CD4-positive, alpha-beta T cell (primary cell): ENCODE results near the gene CDKAL1. TPM values are rescaled to one million over a fixed set of nuclear protein-coding genes. Genes with fewer than 3 reads are reported as not detected.

Experiments
- ATAC-seq: fragments of 200-7000 bp; cut with Tn5 transposase; one replicate; pipeline ENCODE4 v1.10.0; 2022; ENCODE audit warnings: mild to moderate bottlenecking; ENCODE audit not compliant: poor library complexity
- CTCF ChIA-PET: fragments of 350-600 bp; sonication (Branson Sonifier 250); formaldehyde crosslinking; loops from one replicate; lab custom pipeline; 2021; ENCODE audit warnings: antibody characterized with exemption, inconsistent platforms; lab: Charles Lee
- POLR2A ChIA-PET: fragments of 350-600 bp; sonication (Branson Sonifier 250); formaldehyde crosslinking; loops from one replicate; lab custom pipeline; 2021; ENCODE audit warnings: antibody characterized with exemption, inconsistent platforms; lab: Charles Lee
- DNase-seq, 14 experiments: peaks; one replicate each; pipeline ENCODE4 v3.0.0-alpha.2; 2013 to 2020; ENCODE audit warnings: mixed read lengths in 2 of 14
- H3K27ac ChIP-seq, 2 donors: one replicate each; pipeline versions ENCODE4 v1.5.1 to v1.7.0; 2013; ENCODE audit warnings: low read length in 2 of 2, low read depth in 1 of 2, mild to moderate bottlenecking in 1 of 2
- H3K27me3 ChIP-seq, 2 experiments: 1 replicate in 1 of 2; 2 replicates in 1 of 2; pipeline versions ENCODE4 v1.6.1 to v1.7.0; 2013; ENCODE audit warnings: low read length in 2 of 2, control low read depth in 1 of 2, mild to moderate bottlenecking in 1 of 2, moderate library complexity in 1 of 2; ENCODE audit not compliant: insufficient read depth in 2 of 2, control insufficient read depth in 1 of 2
- H3K36me3 ChIP-seq: one replicate; pipeline ENCODE4 v1.6.1; 2013; ENCODE audit warnings: low read length, control low read depth; ENCODE audit not compliant: insufficient read depth
- H3K4me1 ChIP-seq: one replicate; pipeline ENCODE4 v1.6.1; 2013; ENCODE audit warnings: low read length, control low read depth; ENCODE audit not compliant: insufficient read depth
- H3K4me3 ChIP-seq: one replicate; pipeline ENCODE4 v1.5.1; 2013; ENCODE audit warnings: mild to moderate bottlenecking, low read length, moderate library complexity
- H3K9me3 ChIP-seq, 2 experiments: 1 replicate in 1 of 2; 2 replicates in 1 of 2; pipeline versions ENCODE4 v1.6.1 to v1.7.0; 2013; ENCODE audit warnings: low read length in 2 of 2, mild to moderate bottlenecking in 2 of 2, control low read depth in 1 of 2, moderate library complexity in 1 of 2; ENCODE audit not compliant: control insufficient read depth in 1 of 2, insufficient read depth in 1 of 2
- H3K27ac Mint-ChIP-seq: one replicate; pipeline ENCODE4 v1.8.0; 2020; ENCODE audit warnings: mixed read lengths
- H3K27me3 Mint-ChIP-seq: one replicate; pipeline ENCODE4 v1.8.0; 2021; ENCODE audit warnings: mixed read lengths
- H3K36me3 Mint-ChIP-seq: one replicate; pipeline ENCODE4 v1.8.0; 2021; ENCODE audit warnings: low read depth, mixed read lengths
- H3K4me1 Mint-ChIP-seq: one replicate; pipeline ENCODE4 v1.8.0; 2021; ENCODE audit warnings: low read depth, mixed read lengths
- H3K4me3 Mint-ChIP-seq: one replicate; pipeline ENCODE4 v1.8.0; 2020; ENCODE audit warnings: mild to moderate bottlenecking, mixed read lengths
- H3K9me3 Mint-ChIP-seq: one replicate; pipeline ENCODE4 v1.8.0; 2020; ENCODE audit warnings: mixed read lengths
- CTCF ChIP-seq: fragments of 200-600 bp; IDR thresholded peaks from one replicate; pipeline ENCODE4 v1.8.0; 2022; ENCODE audit warnings: antibody characterized with exemption, mild to moderate bottlenecking
- intact Hi-C, 2 experiments: fragments of 100-400 bp; cut with DNase I in 1 of 2; cut with micrococcal nuclease in 1 of 2; formaldehyde crosslinking; loops; one replicate each; pipeline versions ENCODE4 v1.15.1 to v1.9.0; 2023 to 2025; cut with DNase I, micrococcal nuclease
- total RNA-seq, 174 experiments: library from RNA in 2 of 174; stranded (reverse) in 2 of 174; gene quantifications; one replicate each; pipeline ENCODE4 v1.2.3 and lab custom pipeline; 2021 to 2026

CDKAL1 gene
- total RNA-seq, 2 experiments from 2014 or later = 21.3 to 23.9 TPM

GRCh38 chr6:21098744-21099143 is 564.5 kb downstream of the CDKAL1 start:
- H3K36me3 Mint-ChIP-seq = peaks cover 54% of the 10 kb centered on the region
- H3K9me3 ChIP-seq = no peaks in the 10 kb centered on the region

GRCh38 chr6:21099338-21100314 is 565.4 kb downstream of the CDKAL1 start:
- no peak overlapping the region for H3K27ac Mint-ChIP-seq
- no peaks in the 10 kb centered on the region for H3K27me3 ChIP-seq
- no peak overlapping the region for H3K4me3 ChIP-seq
- ATAC-seq = no peak
- intact Hi-C loops = no loop called here
- no peaks in the 10 kb centered on the region for H3K4me1 ChIP-seq
- H3K36me3 Mint-ChIP-seq = peaks cover 52% of the 10 kb centered on the region
- no peak overlapping the region for H3K4me3 Mint-ChIP-seq
- H3K9me3 ChIP-seq = no peaks in the 10 kb centered on the region
- no peaks in the 10 kb centered on the region for H3K9me3 Mint-ChIP-seq
- H3K27ac ChIP-seq = no peak overlapping the region
- H3K4me1 Mint-ChIP-seq = peaks cover 32% of the 10 kb centered on the region
- TF ChIP-seq CTCF = no peak
- POLR2A ChIA-PET = no interaction called here
- no peaks in the 10 kb centered on the region for H3K27me3 Mint-ChIP-seq
- H3K36me3 ChIP-seq = no peaks in the 10 kb centered on the region
- CTCF ChIA-PET = no interaction called here
- DNase-seq = no peak

More at GRCh38 chr6:21098744-21099143, 564.5 kb downstream of the CDKAL1 start:
- no peaks in the 10 kb centered on the region for H3K27me3 Mint-ChIP-seq
- ChIA-PET CTCF (interaction anchor here (1.1 kb wide), 1 partner anchor 217 kb away, joined by 3 read pairs; no protein-coding TSS in a partner anchor), POLR2A (no interaction called here)
- intact Hi-C loops = no loop called here
- DNase-seq = no peak
- Histone ChIP-seq H3K36me3 (no peaks in the 10 kb centered on the region), H3K4me1 (no peaks in the 10 kb centered on the region), H3K4me3 (no peak overlapping the region), H3K27me3 (no peaks in the 10 kb centered on the region), H3K27ac (no peak overlapping the region)
- H3K4me3 Mint-ChIP-seq = no peak overlapping the region
- H3K4me1 Mint-ChIP-seq = peaks cover 32% of the 10 kb centered on the region
- no peaks in the 10 kb centered on the region for H3K9me3 Mint-ChIP-seq
- no peak for ATAC-seq
- H3K27ac Mint-ChIP-seq = no peak overlapping the region
- TF ChIP-seq CTCF = no peak

- intact Hi-C loops = no loop called here
- CTCF ChIA-PET = no interaction called here
These were observed 566.7 kb downstream of the CDKAL1 start for GRCh38 chr6:21100991-21101390.

More at GRCh38 chr6:21100991-21101390, 566.7 kb downstream of the CDKAL1 start:
- no peaks in the 10 kb centered on the region for H3K36me3 ChIP-seq
- no peak overlapping the region for H3K4me3 ChIP-seq
- POLR2A ChIA-PET = no interaction called here
- Mint-ChIP-seq H3K4me3 (no peak overlapping the region), H3K27ac (no peak overlapping the region), H3K36me3 (peaks cover 46% of the 10 kb centered on the region), H3K27me3 (no peaks in the 10 kb centered on the region), H3K4me1 (peaks cover 32% of the 10 kb centered on the region), H3K9me3 (no peaks in the 10 kb centered on the region)
- H3K9me3 ChIP-seq = no peaks in the 10 kb centered on the region
- no peak for TF ChIP-seq CTCF
- H3K27me3 ChIP-seq = no peaks in the 10 kb centered on the region
- DNase-seq = no peak
- no peaks in the 10 kb centered on the region for H3K4me1 ChIP-seq
- no peak for ATAC-seq
- no peak overlapping the region for H3K27ac ChIP-seq
